Panc1 (cell line): Measurements from ENCODE around the gene AACS.

Experiments used
- POLR2AphosphoS5 ChIP-seq: IDR thresholded peaks from 2 replicates; pipeline ENCODE4 v1.6.1; 2012; ENCODE audit warnings: mild to moderate bottlenecking, low read depth, low read length, moderate library complexity
- SIN3A ChIP-seq: IDR thresholded peaks from 2 replicates; pipeline ENCODE4 v1.6.1; 2012; ENCODE audit warnings: low read depth, mild to moderate bottlenecking, low read length, moderate library complexity, borderline replicate concordance; ENCODE audit not compliant: insufficient read depth
- TCF7L2 ChIP-seq: IDR thresholded peaks from 2 replicates; pipeline ENCODE4 v1.6.1; 2011; ENCODE audit warnings: mild to moderate bottlenecking, low read depth, low read length, inconsistent platforms
- TF ChIP-seq, protein P1 (sequence below): fragments of 450-650 bp; IDR thresholded peaks from 2 replicates; pipeline ENCODE4 v1.5.1; 2017; ENCODE audit warnings: mild to moderate bottlenecking
- TF ChIP-seq, protein P2 (sequence below), 2 experiments: IDR thresholded peaks; 2 replicates each; pipeline ENCODE4 v1.6.1; 2011 to 2012; ENCODE audit warnings: low read depth in 2 of 2, control low read depth in 1 of 2, low read length in 1 of 2, mild to moderate bottlenecking in 1 of 2, moderate library complexity in 1 of 2; ENCODE audit not compliant: insufficient read depth in 1 of 2

DNA sequence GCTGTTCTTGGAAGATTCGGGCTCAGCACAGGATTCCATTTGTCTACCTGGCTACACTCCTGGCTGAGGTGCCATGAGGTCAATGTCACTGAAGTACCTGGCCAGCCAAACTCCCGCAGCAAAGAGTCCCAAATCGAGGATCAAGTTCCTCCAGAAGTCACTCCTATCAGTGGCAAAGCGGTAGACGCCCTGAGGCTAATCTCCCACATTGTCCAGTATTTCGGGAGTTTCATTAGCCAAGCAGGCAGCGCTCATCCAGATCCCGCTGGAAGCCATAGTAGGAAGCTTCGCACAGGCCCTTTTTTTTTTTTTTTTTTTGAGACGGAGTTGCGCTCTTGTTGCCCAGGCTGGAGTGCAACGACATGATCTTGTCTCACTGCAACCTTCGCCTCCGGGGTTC lies 8.9 kb upstream of the AACS start:
- TF ChIP-seq, protein P1, sequence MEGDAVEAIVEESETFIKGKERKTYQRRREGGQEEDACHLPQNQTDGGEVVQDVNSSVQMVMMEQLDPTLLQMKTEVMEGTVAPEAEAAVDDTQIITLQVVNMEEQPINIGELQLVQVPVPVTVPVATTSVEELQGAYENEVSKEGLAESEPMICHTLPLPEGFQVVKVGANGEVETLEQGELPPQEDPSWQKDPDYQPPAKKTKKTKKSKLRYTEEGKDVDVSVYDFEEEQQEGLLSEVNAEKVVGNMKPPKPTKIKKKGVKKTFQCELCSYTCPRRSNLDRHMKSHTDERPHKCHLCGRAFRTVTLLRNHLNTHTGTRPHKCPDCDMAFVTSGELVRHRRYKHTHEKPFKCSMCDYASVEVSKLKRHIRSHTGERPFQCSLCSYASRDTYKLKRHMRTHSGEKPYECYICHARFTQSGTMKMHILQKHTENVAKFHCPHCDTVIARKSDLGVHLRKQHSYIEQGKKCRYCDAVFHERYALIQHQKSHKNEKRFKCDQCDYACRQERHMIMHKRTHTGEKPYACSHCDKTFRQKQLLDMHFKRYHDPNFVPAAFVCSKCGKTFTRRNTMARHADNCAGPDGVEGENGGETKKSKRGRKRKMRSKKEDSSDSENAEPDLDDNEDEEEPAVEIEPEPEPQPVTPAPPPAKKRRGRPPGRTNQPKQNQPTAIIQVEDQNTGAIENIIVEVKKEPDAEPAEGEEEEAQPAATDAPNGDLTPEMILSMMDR, result no peak
- no peak for TF ChIP-seq POLR2AphosphoS5
- TF ChIP-seq TCF7L2, result no peak
- TF ChIP-seq, protein P2, sequence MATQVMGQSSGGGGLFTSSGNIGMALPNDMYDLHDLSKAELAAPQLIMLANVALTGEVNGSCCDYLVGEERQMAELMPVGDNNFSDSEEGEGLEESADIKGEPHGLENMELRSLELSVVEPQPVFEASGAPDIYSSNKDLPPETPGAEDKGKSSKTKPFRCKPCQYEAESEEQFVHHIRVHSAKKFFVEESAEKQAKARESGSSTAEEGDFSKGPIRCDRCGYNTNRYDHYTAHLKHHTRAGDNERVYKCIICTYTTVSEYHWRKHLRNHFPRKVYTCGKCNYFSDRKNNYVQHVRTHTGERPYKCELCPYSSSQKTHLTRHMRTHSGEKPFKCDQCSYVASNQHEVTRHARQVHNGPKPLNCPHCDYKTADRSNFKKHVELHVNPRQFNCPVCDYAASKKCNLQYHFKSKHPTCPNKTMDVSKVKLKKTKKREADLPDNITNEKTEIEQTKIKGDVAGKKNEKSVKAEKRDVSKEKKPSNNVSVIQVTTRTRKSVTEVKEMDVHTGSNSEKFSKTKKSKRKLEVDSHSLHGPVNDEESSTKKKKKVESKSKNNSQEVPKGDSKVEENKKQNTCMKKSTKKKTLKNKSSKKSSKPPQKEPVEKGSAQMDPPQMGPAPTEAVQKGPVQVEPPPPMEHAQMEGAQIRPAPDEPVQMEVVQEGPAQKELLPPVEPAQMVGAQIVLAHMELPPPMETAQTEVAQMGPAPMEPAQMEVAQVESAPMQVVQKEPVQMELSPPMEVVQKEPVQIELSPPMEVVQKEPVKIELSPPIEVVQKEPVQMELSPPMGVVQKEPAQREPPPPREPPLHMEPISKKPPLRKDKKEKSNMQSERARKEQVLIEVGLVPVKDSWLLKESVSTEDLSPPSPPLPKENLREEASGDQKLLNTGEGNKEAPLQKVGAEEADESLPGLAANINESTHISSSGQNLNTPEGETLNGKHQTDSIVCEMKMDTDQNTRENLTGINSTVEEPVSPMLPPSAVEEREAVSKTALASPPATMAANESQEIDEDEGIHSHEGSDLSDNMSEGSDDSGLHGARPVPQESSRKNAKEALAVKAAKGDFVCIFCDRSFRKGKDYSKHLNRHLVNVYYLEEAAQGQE (IDR thresholded peaks at IDR 0.05; ENCODE audit: insufficient read depth in 1 of 2, low read depth in 2 of 2, low read length in 1 of 2), result no peak
- TF ChIP-seq SIN3A, result no peak
